SK-N-SH (cell line): Measurements from ENCODE around the gene FADS3. TPM values are rescaled to one million over a fixed set of nuclear protein-coding genes. Genes with fewer than 3 reads are reported as not detected.

ENCODE experiments used
- CTCF ChIA-PET: fragments of 300-600, 350-600 bp; formaldehyde crosslinking; extraction: SDS; loops from one replicate; lab custom pipeline; 2021; lab: Yijun Ruan, JAX
- POLR2A ChIA-PET: fragments of 350-600 bp; sonication (Branson Sonifier 250); formaldehyde crosslinking; extraction: SDS; loops from one replicate; lab custom pipeline; 2020; ENCODE audit warnings: antibody characterized with exemption, inconsistent platforms; lab: Yijun Ruan, JAX
- DNase-seq: peaks from one replicate; pipeline ENCODE4 v3.0.0; 2012
- H2AFZ ChIP-seq: fragments of 200-600 bp; sonication (generic); 2 replicates; pipeline ENCODE4 v1.8.1; 2016; ENCODE audit warnings: antibody characterized with exemption, mild to moderate bottlenecking, low read depth
- H3F3A ChIP-seq: fragments of 200-600 bp; sonication (generic); replicated peaks from 2 replicates; pipeline ENCODE3; 2016; ENCODE audit warnings: antibody characterized with exemption, mild to moderate bottlenecking; ENCODE audit not compliant: insufficient read depth
- H3K27ac ChIP-seq, 2 experiments: fragments of 200-500 bp in 1 of 2; fragments of 200-600 bp in 1 of 2; sonication (Bioruptor generic) in 1 of 2; sonication (generic), shearing (Covaris generic) in 1 of 2; 2 replicates each; pipeline versions ENCODE4 v1.5.1 to v1.6.1; 2014 to 2016; ENCODE audit warnings: low read depth in 2 of 2, inconsistent platforms in 1 of 2, low read length in 1 of 2, mild to moderate bottlenecking in 1 of 2, mixed read lengths in 1 of 2
- H3K27me3 ChIP-seq: fragments of 200-600 bp; sonication (generic), shearing (Covaris generic); 2 replicates; pipeline ENCODE4 v1.6.1; 2016; ENCODE audit warnings: mixed run types; ENCODE audit not compliant: insufficient read depth
- H3K36me3 ChIP-seq, 2 experiments: fragments of 200-500 bp in 1 of 2; fragments of 200-600 bp in 1 of 2; sonication (Bioruptor generic) in 1 of 2; sonication (generic) in 1 of 2; replicated peaks in 1 of 2; 2 replicates each; pipeline versions ENCODE3 to v1.5.1; 2014 to 2016; ENCODE audit warnings: low read length in 1 of 2, mild to moderate bottlenecking in 1 of 2; ENCODE audit not compliant: insufficient read depth in 2 of 2, control insufficient read depth in 1 of 2
- H3K4me1 ChIP-seq, 2 experiments: fragments of 200-500 bp in 1 of 2; fragments of 200-600 bp in 1 of 2; sonication (Bioruptor generic) in 1 of 2; sonication (generic), shearing (Covaris generic) in 1 of 2; 2 replicates each; pipeline versions ENCODE4 v1.5.1 to v1.6.1; 2014 to 2016; ENCODE audit warnings: low read depth in 1 of 2, low read length in 1 of 2, mixed run types in 1 of 2; ENCODE audit not compliant: insufficient read depth in 2 of 2, control insufficient read depth in 1 of 2
- H3K4me2 ChIP-seq: fragments of 200-600 bp; sonication (generic), shearing (Covaris generic); 2 replicates; pipeline ENCODE4 v1.6.1; 2017; ENCODE audit warnings: mixed run types
- H3K4me3 ChIP-seq, 2 experiments: fragments of 200-500 bp in 1 of 2; fragments of 200-600 bp in 1 of 2; sonication (Bioruptor generic) in 1 of 2; sonication (generic), shearing (Covaris generic) in 1 of 2; 2 replicates each; pipeline versions ENCODE4 v1.5.1 to v1.8.1; 2014 to 2016; ENCODE audit warnings: low read depth in 2 of 2, inconsistent platforms in 1 of 2, low read length in 1 of 2, mild to moderate bottlenecking in 1 of 2, mixed read lengths in 1 of 2, moderate library complexity in 1 of 2
- H3K79me2 ChIP-seq: fragments of 200-600 bp; sonication (generic); 2 replicates; pipeline ENCODE4 v1.8.1; 2017; ENCODE audit warnings: mild to moderate bottlenecking; ENCODE audit not compliant: insufficient read depth
- H3K9ac ChIP-seq: fragments of 200-600 bp; sonication (generic); 2 replicates; pipeline ENCODE4 v1.6.1; 2017; ENCODE audit warnings: mixed run types
- H3K9me2 ChIP-seq: fragments of 200-600 bp; sonication (generic); 2 replicates; pipeline ENCODE4 v1.6.1; 2017; ENCODE audit warnings: mixed run types
- H3K9me3 ChIP-seq: fragments of 200-600 bp; sonication (generic); 2 replicates; pipeline ENCODE4 v1.6.1; 2017; ENCODE audit warnings: mixed run types, mild to moderate bottlenecking, moderate library complexity
- H4K20me1 ChIP-seq: fragments of 200-600 bp; sonication (generic); 2 replicates; pipeline ENCODE4 v1.6.1; 2017; ENCODE audit warnings: mild to moderate bottlenecking, mixed run types; ENCODE audit not compliant: insufficient read depth
- ELF1 ChIP-seq: IDR thresholded peaks from 2 replicates; pipeline ENCODE4 v1.4.0; 2012
- EP300 ChIP-seq, 2 experiments: IDR thresholded peaks; 2 replicates each; pipeline versions ENCODE4 v1.4.0 to v1.6.1; 2012; ENCODE audit warnings: borderline replicate concordance in 1 of 2, low read depth in 1 of 2, low read length in 1 of 2
- EZH2phosphoT487 ChIP-seq: fragments of 200-600 bp; sonication (generic); IDR thresholded peaks from 2 replicates; pipeline ENCODE4 v1.6.1; 2017; ENCODE audit warnings: low read depth, mixed run types, mild to moderate bottlenecking, antibody characterized with exemption, moderate library complexity, borderline replicate concordance
- FOSL2 ChIP-seq: IDR thresholded peaks from 2 replicates; pipeline ENCODE4 v1.4.0; 2012; ENCODE audit warnings: low read depth, mild to moderate bottlenecking, moderate library complexity, borderline replicate concordance
- FOXJ3 ChIP-seq: sonication (generic); formaldehyde crosslinking; IDR thresholded peaks from 2 replicates; pipeline ENCODE4 v1.5.1; 2020; ENCODE audit warnings: mild to moderate bottlenecking, missing genetic modification reagents
- FOXM1 ChIP-seq: IDR thresholded peaks from 2 replicates; pipeline ENCODE4 v1.4.0; 2012; ENCODE audit warnings: low read depth, mild to moderate bottlenecking
- GABPA ChIP-seq: IDR thresholded peaks from 2 replicates; pipeline ENCODE4 v1.4.0; 2012; ENCODE audit warnings: low read depth, mild to moderate bottlenecking
- GATA2 ChIP-seq: sonication (generic); formaldehyde crosslinking; IDR thresholded peaks from 2 replicates; pipeline ENCODE4 v1.5.0; 2020; ENCODE audit warnings: mild to moderate bottlenecking, missing genetic modification reagents
- MEF2A ChIP-seq: IDR thresholded peaks from 2 replicates; pipeline ENCODE4 v1.4.0; 2012; ENCODE audit warnings: low read depth, borderline replicate concordance
- NFIC ChIP-seq: IDR thresholded peaks from 2 replicates; pipeline ENCODE4 v1.4.0; 2012; ENCODE audit warnings: borderline replicate concordance
- RAD21 ChIP-seq: IDR thresholded peaks from 2 replicates; pipeline ENCODE4 v1.6.1; 2012; ENCODE audit warnings: mild to moderate bottlenecking, low read length
- REST ChIP-seq: IDR thresholded peaks from 2 replicates; pipeline ENCODE4 v1.6.1; 2012; ENCODE audit warnings: mild to moderate bottlenecking, low read depth, low read length, moderate library complexity
- RXRA ChIP-seq: IDR thresholded peaks from 2 replicates; pipeline ENCODE4 v1.4.0; 2012; ENCODE audit warnings: low read depth, mild to moderate bottlenecking, borderline replicate concordance
- SIN3A ChIP-seq: IDR thresholded peaks from 2 replicates; pipeline ENCODE4 v1.6.1; 2012; ENCODE audit warnings: low read depth, mild to moderate bottlenecking, low read length, moderate library complexity, borderline replicate concordance
- SMC3 ChIP-seq: IDR thresholded peaks from 2 replicates; pipeline ENCODE4 v1.6.1; 2012; ENCODE audit warnings: low read depth, low read length, improper control_type of control experiment
- TCF12 ChIP-seq: IDR thresholded peaks from 2 replicates; pipeline ENCODE4 v1.4.0; 2012
- TEAD4 ChIP-seq: IDR thresholded peaks from 2 replicates; pipeline ENCODE4 v1.4.0; 2012; ENCODE audit warnings: mild to moderate bottlenecking, borderline replicate concordance; ENCODE audit not compliant: insufficient read depth
- USF1 ChIP-seq: IDR thresholded peaks from 2 replicates; pipeline ENCODE4 v1.4.0; 2012; ENCODE audit warnings: low read depth, borderline replicate concordance
- USF2 ChIP-seq: fragments of 150-350 bp; IDR thresholded peaks from 2 replicates; pipeline ENCODE4 v1.6.1; 2017; ENCODE audit warnings: antibody characterized with exemption, low read length, low read depth, borderline replicate concordance
- YY1 ChIP-seq: IDR thresholded peaks from 2 replicates; pipeline ENCODE4 v1.4.0; 2012; ENCODE audit warnings: low read depth, mild to moderate bottlenecking
- WGBS: methylation state at CpG from one replicate; pipeline ENCODE4 v1.1.6; 2017; ENCODE audit warnings: low lambda C conversion rate; 5-methylcytosine and 5-hydroxymethylcytosine counted together
- polyA plus RNA-seq, 3 experiments: library from polyadenylated mRNA; depleted of rRNA; stranded (reverse); fragments of >200 nt; gene quantifications; 2 replicates each; pipeline ENCODE4 v1.2.3, GENCODE V29; 2012
- TF ChIP-seq, protein P1 (sequence below): fragments of 150-350 bp; IDR thresholded peaks from 2 replicates; pipeline ENCODE4 v1.6.1; 2016; ENCODE audit warnings: mild to moderate bottlenecking, low read depth, low read length

Gene FADS3
- polyA plus RNA-seq, 1 of the 3 experiments (the other 2 are of a cell fraction): 93.3 TPM

- Histone ChIP-seq H3K9ac (no peak overlapping the region), H3K27ac (no peak overlapping the region), H3K9me3 (no peaks in the 10 kb centered on the region), H4K20me1 (no peaks in the 10 kb centered on the region), H3K9me2 (no peaks in the 10 kb centered on the region), H3K36me3 (peaks cover 0 to 13% of the 10 kb centered on the region in 2 experiments), H3K4me1 (peaks cover 0 to 13% of the 10 kb centered on the region in 2 experiments; a peak in 2 of 4 replicates), H3K79me2 (no peaks in the 10 kb centered on the region)
- DNase-seq: no peak
- 94% methylated on average over 6 of the region's 6 CpGs for WGBS
- TF ChIP-seq EZH2phosphoT487 (no peak), FOSL2 (no peak), GABPA (no peak), YY1 (no peak), SIN3A (no peak), EP300 (IDR thresholded peaks at IDR 0.05; ENCODE audit: borderline replicate concordance in 1 of 2, low read depth in 1 of 2, low read length in 1 of 2) (no peak), MEF2A (no peak), FOXJ3 (CRISPR knock-in tag) (no peak), RAD21 (no peak), USF1 (no peak), ELF1 (no peak), TEAD4 (no peak), NFIC (no peak), TCF12 (no peak)
- TF ChIP-seq, all 33 proteins: peak for 0
- Histone ChIP-seq H3K4me3 (no peak overlapping the region), H2AFZ (no peak overlapping the region), H3K4me2 (no peak overlapping the region), H3F3A (no peaks in the 10 kb centered on the region), H3K27me3 (no peaks in the 10 kb centered on the region)
- ChIA-PET CTCF (interaction anchor here (0.7 to 10.6 kb wide), 8 partner anchors 9 to 241 kb away, joined by 3 to 91 read pairs (median 4); no protein-coding TSS in a partner anchor), POLR2A (interaction anchor here (1.1 kb wide), 1 partner anchor 24 kb away, joined by 3 read pairs; no protein-coding TSS in a partner anchor)
Measured at GRCh38 chr11:61866958-61867343, 24.4 kb downstream of the FADS3 start.

DNA sequence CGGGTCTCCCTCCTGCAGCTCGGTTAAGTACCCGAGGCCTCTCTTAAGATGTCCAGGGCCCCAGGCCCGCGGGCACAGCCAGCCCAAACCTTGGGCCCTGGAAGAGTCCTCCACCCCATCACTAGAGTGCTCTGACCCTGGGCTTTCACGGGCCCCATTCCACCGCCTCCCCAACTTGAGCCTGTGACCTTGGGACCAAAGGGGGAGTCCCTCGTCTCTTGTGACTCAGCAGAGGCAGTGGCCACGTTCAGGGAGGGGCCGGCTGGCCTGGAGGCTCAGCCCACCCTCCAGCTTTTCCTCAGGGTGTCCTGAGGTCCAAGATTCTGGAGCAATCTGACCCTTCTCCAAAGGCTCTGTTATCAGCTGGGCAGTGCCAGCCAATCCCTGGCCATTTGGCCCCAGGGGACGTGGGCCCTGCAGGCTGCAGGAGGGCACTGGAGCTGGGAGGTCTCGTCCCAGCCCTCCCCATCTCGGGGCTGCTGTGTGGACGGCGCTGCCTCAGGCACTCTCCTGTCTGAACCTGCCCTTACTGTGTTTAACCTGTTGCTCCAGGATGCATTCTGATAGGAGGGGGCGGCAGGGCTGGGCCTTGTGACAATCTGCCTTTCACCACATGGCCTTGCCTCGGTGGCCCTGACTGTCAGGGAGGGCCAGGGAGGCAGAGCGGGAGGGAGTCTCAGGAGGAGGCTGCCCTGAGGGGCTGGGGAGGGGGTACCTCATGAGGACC lies 25.0 kb downstream of the FADS3 start:
- Histone ChIP-seq H3K9ac (no peak overlapping the region), H3K9me3 (no peaks in the 10 kb centered on the region), H3F3A (no peaks in the 10 kb centered on the region), H3K4me1 (peaks cover 0 to 10% of the 10 kb centered on the region in 2 experiments; a peak in 2 of 4 replicates), H2AFZ (no peak overlapping the region), H3K9me2 (no peaks in the 10 kb centered on the region), H3K36me3 (peaks cover 0 to 15% of the 10 kb centered on the region in 2 experiments), H3K79me2 (no peaks in the 10 kb centered on the region), H4K20me1 (no peaks in the 10 kb centered on the region), H3K4me2 (no peak overlapping the region), H3K27me3 (no peaks in the 10 kb centered on the region), H3K27ac (no peak overlapping the region; a peak in 1 of 4 replicates), H3K4me3 (no peak overlapping the region)
- DNase-seq: no peak
- WGBS: 89% methylated on average over 12 of the region's 18 CpGs
- ChIA-PET CTCF (interaction anchor here (1.3 to 10.6 kb wide), 4 partner anchors 13 to 241 kb away, joined by 6 to 91 read pairs (median 8); no protein-coding TSS in a partner anchor), POLR2A (interaction anchor here (1.1 kb wide), 1 partner anchor 24 kb away, joined by 3 read pairs; no protein-coding TSS in a partner anchor)
- TF ChIP-seq GABPA (no peak), REST (no peak), SIN3A (no peak), MEF2A (no peak), NFIC (no peak), GATA2 (no peak), USF2 (no peak), RXRA (no peak), FOXM1 (no peak), SMC3 (no peak)
- TF ChIP-seq, protein P1, sequence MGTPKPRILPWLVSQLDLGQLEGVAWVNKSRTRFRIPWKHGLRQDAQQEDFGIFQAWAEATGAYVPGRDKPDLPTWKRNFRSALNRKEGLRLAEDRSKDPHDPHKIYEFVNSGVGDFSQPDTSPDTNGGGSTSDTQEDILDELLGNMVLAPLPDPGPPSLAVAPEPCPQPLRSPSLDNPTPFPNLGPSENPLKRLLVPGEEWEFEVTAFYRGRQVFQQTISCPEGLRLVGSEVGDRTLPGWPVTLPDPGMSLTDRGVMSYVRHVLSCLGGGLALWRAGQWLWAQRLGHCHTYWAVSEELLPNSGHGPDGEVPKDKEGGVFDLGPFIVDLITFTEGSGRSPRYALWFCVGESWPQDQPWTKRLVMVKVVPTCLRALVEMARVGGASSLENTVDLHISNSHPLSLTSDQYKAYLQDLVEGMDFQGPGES: no peak
